SK-N-MC (cell line): Measurements from ENCODE around the gene MKLN1.
A peak's percentile ranks its signal among the peaks of the same experiment; 100 is the strongest.

ENCODE experiments used
- DNase-seq: peaks from one replicate; pipeline ENCODE4 v3.0.0-alpha.2; 2011; ENCODE audit warnings: low read depth, low spot score
- H3K27ac ChIP-seq: fragments of 200-600 bp; sonication (generic); 2 replicates; pipeline ENCODE4 v1.5.1; 2016; ENCODE audit warnings: mixed run types
- H3K36me3 ChIP-seq: fragments of 200-600 bp; sonication (generic); 2 replicates; pipeline ENCODE4 v1.6.1; 2017; ENCODE audit warnings: antibody characterized with exemption, low read length, mixed read lengths; ENCODE audit not compliant: insufficient read depth
- H3K4me3 ChIP-seq: fragments of 200-600 bp; sonication (generic); 2 replicates; pipeline ENCODE4 v1.5.1; 2016
- H3K9ac ChIP-seq: fragments of 200-600 bp; sonication (generic); 2 replicates; pipeline ENCODE4 v1.8.0; 2017; ENCODE audit warnings: mixed run types, mixed read lengths; ENCODE audit not compliant: insufficient read length
- H3K9me3 ChIP-seq: fragments of 200-600 bp; sonication (generic); 2 replicates; pipeline ENCODE4 v1.6.1; 2017; ENCODE audit warnings: low read depth, mild to moderate bottlenecking, antibody characterized with exemption, low read length, moderate library complexity, mixed read lengths
- EZH2 ChIP-seq: fragments of 200-600 bp; sonication (generic); IDR thresholded peaks from one replicate; pipeline ENCODE4 v1.6.1; 2017; ENCODE audit warnings: antibody characterized with exemption
- FOXP2 ChIP-seq: optimal IDR thresholded peaks from 2 replicates; pipeline ENCODE3; 2011; ENCODE audit warnings: mild to moderate bottlenecking, moderate library complexity; ENCODE audit not compliant: insufficient read depth; ENCODE audit errors: extremely low read length, control extremely low read depth
- POLR2AphosphoS5 ChIP-seq: IDR thresholded peaks from 2 replicates; pipeline ENCODE4 v1.6.1; 2012; ENCODE audit warnings: mild to moderate bottlenecking, low read depth, low read length, borderline replicate concordance

MKLN1 gene

DNA sequence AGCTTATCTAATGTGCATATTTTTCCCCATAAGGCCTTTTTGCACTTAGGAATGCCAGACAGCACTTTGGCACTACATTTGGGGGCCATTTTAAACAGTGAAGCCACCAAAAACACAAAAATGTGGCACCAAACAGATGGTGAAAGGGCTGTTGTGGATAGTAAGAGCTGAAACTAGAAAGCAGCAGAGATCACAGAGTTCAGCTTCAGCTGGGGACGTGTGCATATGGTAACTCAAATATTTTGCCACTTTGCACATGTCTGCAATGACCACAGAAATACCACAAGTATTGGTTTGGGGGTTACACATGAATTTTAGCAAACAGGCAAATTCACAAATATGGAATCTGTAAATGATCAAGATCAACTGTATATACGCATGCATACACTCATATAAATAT, 155.9 kb downstream of the MKLN1 start:
- H3K9ac ChIP-seq = no peak overlapping the region
- DNase-seq = no peak
- TF ChIP-seq EZH2 (no peak), FOXP2 (no peak), POLR2AphosphoS5 (no peak)
- H3K4me3 ChIP-seq = no peak overlapping the region
- H3K27ac ChIP-seq = no peak overlapping the region
- H3K9me3 ChIP-seq = no peaks in the 10 kb centered on the region
- H3K36me3 ChIP-seq = peaks cover 31% of the 10 kb centered on the region

GRCh38 chr7:131486346-131486745, 158.7 kb downstream of the MKLN1 start:
- Histone ChIP-seq H3K27ac (no peak overlapping the region), H3K4me3 (no peak overlapping the region), H3K9ac (no peak overlapping the region), H3K9me3 (no peaks in the 10 kb centered on the region), H3K36me3 (peaks cover 28% of the 10 kb centered on the region)
- DNase-seq = no peak
- TF ChIP-seq FOXP2 = no peak
- TF ChIP-seq POLR2AphosphoS5 = no peak
- TF ChIP-seq EZH2 = no peak

- Histone ChIP-seq H3K9me3 (no peaks in the 10 kb centered on the region), H3K4me3 (no peak overlapping the region), H3K27ac (no peak overlapping the region), H3K9ac (no peak overlapping the region), H3K36me3 (peaks cover 25% of the 10 kb centered on the region)
- TF ChIP-seq EZH2 (no peak), POLR2AphosphoS5 (no peak), FOXP2 (no peak)
- DNase-seq = no peak
These were observed 159.5 kb downstream of the MKLN1 start for GRCh38 chr7:131487217-131487616.

GRCh38 chr7:131488361-131488760, 160.7 kb downstream of the MKLN1 start:
- no peak for DNase-seq
- Histone ChIP-seq H3K36me3 (peaks cover 19% of the 10 kb centered on the region; the same call in 1 of the 2 replicates), H3K9ac (no peak overlapping the region), H3K4me3 (no peak overlapping the region), H3K9me3 (no peaks in the 10 kb centered on the region), H3K27ac (no peak overlapping the region)
- TF ChIP-seq EZH2 (no peak), FOXP2 (no peak), POLR2AphosphoS5 (no peak)

DNA sequence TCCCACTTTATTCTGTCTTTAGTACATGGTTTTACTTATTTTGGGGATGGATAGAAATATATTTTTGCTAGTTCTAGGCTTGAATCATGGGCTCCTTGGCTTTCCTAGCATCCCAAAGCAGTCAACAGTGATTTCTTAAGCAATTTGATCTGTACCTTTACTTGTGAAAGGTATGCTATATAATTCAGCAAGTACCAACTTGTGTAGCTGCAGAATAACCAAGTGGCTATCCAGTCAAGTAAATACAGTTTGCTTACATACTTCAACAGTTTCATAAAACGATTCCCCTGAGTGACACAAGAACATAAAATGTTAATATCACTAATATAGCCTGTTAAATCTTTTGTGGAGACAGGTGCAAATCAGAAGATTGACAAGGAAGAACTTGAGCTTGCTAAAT, 161.5 kb downstream of the MKLN1 start:
- no peak overlapping the region for H3K9ac ChIP-seq
- DNase-seq = no peak
- H3K27ac ChIP-seq = no peak overlapping the region
- TF ChIP-seq POLR2AphosphoS5 (no peak), EZH2 (no peak), FOXP2 (no peak)
- no peaks in the 10 kb centered on the region for H3K9me3 ChIP-seq
- H3K4me3 ChIP-seq = no peak overlapping the region
- peaks cover 15% of the 10 kb centered on the region; the same call in 1 of the 2 replicates for H3K36me3 ChIP-seq

GRCh38 chr7:131489881-131490280, 162.2 kb downstream of the MKLN1 start:
- no peak for DNase-seq
- Histone ChIP-seq H3K9ac (no peak overlapping the region), H3K9me3 (no peaks in the 10 kb centered on the region), H3K4me3 (no peak overlapping the region), H3K36me3 (peaks cover 15% of the 10 kb centered on the region; the same call in 1 of the 2 replicates), H3K27ac (no peak overlapping the region)
- no peak for TF ChIP-seq EZH2
- TF ChIP-seq POLR2AphosphoS5 = no peak
- no peak for TF ChIP-seq FOXP2

GRCh38 chr7:131493081-131493480, 165.4 kb downstream of the MKLN1 start:
- Histone ChIP-seq H3K9me3 (no peaks in the 10 kb centered on the region), H3K27ac (peak overlapping the region; percentile 27; the same call in 1 of the 2 replicates), H3K36me3 (peaks cover 17% of the 10 kb centered on the region; the same call in 1 of the 2 replicates), H3K4me3 (no peak overlapping the region), H3K9ac (no peak overlapping the region)
- DNase-seq = no peak
- TF ChIP-seq EZH2 = no peak
- TF ChIP-seq POLR2AphosphoS5 = no peak
- TF ChIP-seq FOXP2 = no peak

- DNase-seq = no peak
- H3K4me3 ChIP-seq = no peak overlapping the region
- H3K9ac ChIP-seq = no peak overlapping the region
- H3K36me3 ChIP-seq = peaks cover 20% of the 10 kb centered on the region; the same call in 1 of the 2 replicates
- no peaks in the 10 kb centered on the region for H3K9me3 ChIP-seq
- H3K27ac ChIP-seq = peak overlapping the region; percentile 27; the same call in 1 of the 2 replicates
- TF ChIP-seq FOXP2 (no peak), POLR2AphosphoS5 (no peak), EZH2 (no peak)
These were observed 165.9 kb downstream of the MKLN1 start for GRCh38 chr7:131493581-131493980.

GRCh38 chr7:131494182-131494581, 166.5 kb downstream of the MKLN1 start:
- peak overlapping the region; percentile 27; the same call in 1 of the 2 replicates for H3K27ac ChIP-seq
- H3K9me3 ChIP-seq = no peaks in the 10 kb centered on the region
- no peak for DNase-seq
- H3K9ac ChIP-seq = no peak overlapping the region
- H3K4me3 ChIP-seq = no peak overlapping the region
- TF ChIP-seq POLR2AphosphoS5 = no peak
- no peak for TF ChIP-seq EZH2
- TF ChIP-seq FOXP2 = no peak
- H3K36me3 ChIP-seq = peaks cover 20% of the 10 kb centered on the region; the same call in 1 of the 2 replicates
